GM12878 (cell line): Measurements from ENCODE around the gene RAB13. TPM values are rescaled to one million over a fixed set of nuclear protein-coding genes. Genes with fewer than 3 reads are reported as not detected.

Experiments
- ATAC-seq: fragments of 200-7000 bp; cut with Tn5 transposase; 3 replicates; pipeline ENCODE4 v1.9.1; 2020; ENCODE audit warnings: mild to moderate bottlenecking, moderate library complexity
- BruUV-seq: library from RNA; stranded (reverse); fragments of 400-500 nt; replicated peaks from 2 replicates; lab custom pipeline; 2021; lab: Mats Ljungman, UMichigan
- CTCF ChIA-PET: fragments of 300-600 bp; sonication (Branson Sonifier 250); formaldehyde crosslinking; extraction: SDS; loops from one replicate; lab custom pipeline; 2021; ENCODE audit warnings: inconsistent platforms; lab: Yijun Ruan, JAX
- POLR2A ChIA-PET: fragments of 350-600 bp; formaldehyde crosslinking; extraction: SDS; loops from one replicate; lab custom pipeline; 2021; ENCODE audit warnings: inconsistent platforms; lab: Charles Lee
- RAD21 ChIA-PET: fragments of 300-600 bp; sonication (Branson Sonifier 250); formaldehyde crosslinking; loops from one replicate; lab custom pipeline; 2023; ENCODE audit warnings: antibody characterized with exemption; ENCODE audit not compliant: unreplicated experiment; lab: Charles Lee
- SMC1A ChIA-PET: fragments of 300-600 bp; sonication (Branson Sonifier 250); formaldehyde crosslinking; loops from one replicate; lab custom pipeline; 2023; ENCODE audit not compliant: unreplicated experiment, uncharacterized antibody; lab: Charles Lee
- DNase-seq: peaks from one replicate; pipeline ENCODE4 v3.0.0-alpha.2; 2011; ENCODE audit warnings: low read depth, low spot score
- FAIRE-seq: peaks from 3 replicates; lab custom pipeline; 2011; peaks lifted over from hg19 to GRCh38; lab: Jason Lieb, UNC
- H2AFZ ChIP-seq: 2 replicates; pipeline ENCODE4 v1.6.0; 2011; ENCODE audit warnings: low read depth, low read length, control low read depth; ENCODE audit not compliant: control insufficient read depth
- H3K27ac ChIP-seq: 2 replicates; pipeline ENCODE4 v1.5.1; 2011; ENCODE audit warnings: control low read depth; ENCODE audit not compliant: control insufficient read depth, insufficient read depth
- H3K27me3 ChIP-seq, 2 experiments: replicated peaks in 1 of 2; 2 replicates each; pipeline versions ENCODE4 v1.6.0 to v1.6.1; 2011; ENCODE audit warnings: low read length in 1 of 2; ENCODE audit not compliant: control insufficient read depth in 2 of 2, insufficient read depth in 2 of 2
- H3K36me3 ChIP-seq, 2 experiments: 2 replicates each; pipeline ENCODE4 v1.5.1; 2011; ENCODE audit warnings: low read length in 1 of 2; ENCODE audit not compliant: control insufficient read depth in 2 of 2, insufficient read depth in 2 of 2
- H3K4me1 ChIP-seq: 2 replicates; pipeline ENCODE4 v1.6.1; 2011; ENCODE audit warnings: mild to moderate bottlenecking, low read length, moderate library complexity, mixed read lengths; ENCODE audit not compliant: control insufficient read depth, insufficient read depth
- H3K4me2 ChIP-seq: 2 replicates; pipeline ENCODE4 v1.6.0; 2011; ENCODE audit warnings: control low read depth; ENCODE audit not compliant: control insufficient read depth, insufficient read depth
- H3K4me3 ChIP-seq: fragments of 200-600 bp; sonication (generic); 2 replicates; pipeline ENCODE4 v1.5.1; 2016
- H3K79me2 ChIP-seq: 2 replicates; pipeline ENCODE4 v1.6.0; 2011; ENCODE audit warnings: low read length; ENCODE audit not compliant: control insufficient read depth, insufficient read depth
- H3K9ac ChIP-seq: 2 replicates; pipeline ENCODE4 v1.8.0; 2011; ENCODE audit warnings: low read length, control low read depth, mixed read lengths; ENCODE audit not compliant: control insufficient read depth, insufficient read depth
- H3K9me3 ChIP-seq: replicated peaks from 3 replicates; pipeline ENCODE4 v1.5.1; 2011; ENCODE audit warnings: mild to moderate bottlenecking, low read length; ENCODE audit not compliant: control insufficient read depth, insufficient read depth
- H4K20me1 ChIP-seq: 2 replicates; pipeline ENCODE4 v1.6.0; 2011; ENCODE audit not compliant: control insufficient read depth, insufficient read depth
- ASH2L ChIP-seq: fragments of 300-600, 200-600 bp; sonication (generic); IDR thresholded peaks from 2 replicates; pipeline ENCODE4 v1.6.1; 2017; ENCODE audit warnings: low read depth, mild to moderate bottlenecking, borderline replicate concordance
- CBX3 ChIP-seq: fragments of 200-600 bp; sonication (generic); IDR thresholded peaks from 2 replicates; pipeline ENCODE4 v1.6.1; 2016; ENCODE audit warnings: low read depth, borderline replicate concordance
- CHD4 ChIP-seq: fragments of 200-600 bp; sonication (generic); IDR thresholded peaks from 2 replicates; pipeline ENCODE4 v1.6.1; 2016; ENCODE audit warnings: mild to moderate bottlenecking
- EGR1 ChIP-seq, 2 experiments: IDR thresholded peaks; 1 replicate in 1 of 2; 2 replicates in 1 of 2; pipeline ENCODE4 v1.6.1; 2011 to 2012; ENCODE audit warnings: low read depth in 2 of 2, low read length in 2 of 2, borderline replicate concordance in 1 of 2, mild to moderate bottlenecking in 1 of 2, moderate library complexity in 1 of 2
- MTA3 ChIP-seq: IDR thresholded peaks from 2 replicates; pipeline ENCODE4 v1.6.1; 2012; ENCODE audit warnings: low read length, inconsistent platforms, borderline replicate concordance
- RBBP5 ChIP-seq: fragments of 200-600 bp; sonication (generic); conservative IDR thresholded peaks from 2 replicates; pipeline ENCODE4 v1.6.1; 2016
- WGBS: methylation state at CpG from one replicate; pipeline ENCODE4 v1.1.6; 2016; ENCODE audit warnings: low lambda C conversion rate; ENCODE audit not compliant: insufficient replicate concordance, insufficient coverage; ENCODE audit errors: missing lambda C conversion rate; 5-methylcytosine and 5-hydroxymethylcytosine counted together
- in situ Hi-C: fragments of 300-500 bp; cut with MboI; formaldehyde crosslinking; loops from 9 replicates; pipeline ENCODE4 v1.14.3; 2018; ENCODE audit warnings: mixed read lengths
- intact Hi-C: fragments of 100-400 bp; cut with micrococcal nuclease; formaldehyde crosslinking; loops from one replicate; pipeline ENCODE4 v1.14.2; 2022; ENCODE audit not compliant: unreplicated experiment
- polyA plus RNA-seq, 11 experiments: library from polyadenylated mRNA; depleted of rRNA in 4 of 11; unstranded in 6 of 11; stranded (reverse) in 5 of 11; fragments of >200 nt; fragmentation: Nextera tagmentation in 4 of 11; fragmentation: Illumina TruSeq in 1 of 11; extraction: Ambion mirVana in 4 of 11; extraction: Trizol in 1 of 11; gene quantifications; 1 replicate in 1 of 11; 2 replicates in 10 of 11; pipeline versions ENCODE4 v1.2.1 to v1.2.3, GENCODE V29; 2011 to 2016; ENCODE audit warnings: inconsistent platforms in 2 of 11, missing spikeins in 2 of 11, low read depth in 1 of 11
- total RNA-seq, 4 experiments: library from RNA; depleted of rRNA in 3 of 4; stranded (reverse); fragments of >200 nt in 3 of 4; fragmentation: Illumina TruSeq in 1 of 4; extraction: Trizol in 1 of 4; gene quantifications; 2 replicates each; pipeline versions ENCODE4 v1.2.1 to v1.2.3, GENCODE V29; 2013 to 2021
- TF ChIP-seq, protein P1 (sequence below): fragments of 450-650 bp; formaldehyde crosslinking; IDR thresholded peaks from 2 replicates; pipeline ENCODE4 v1.4.0; 2020; ENCODE audit warnings: mild to moderate bottlenecking, moderate library complexity
- TF ChIP-seq, protein P2 (sequence below): IDR thresholded peaks from 2 replicates; pipeline ENCODE4 v1.6.1; 2012; ENCODE audit warnings: improper control_type of control experiment, low read depth, low read length; ENCODE audit not compliant: insufficient replicate concordance

The RAB13 gene
- total and polyA plus RNA-seq, 10 of the 15 experiments (the other 5 are each of a cell fraction or from before 2014, with no cell fraction given) = 0.75 to 30.7 (median 15.9) TPM

DNA sequence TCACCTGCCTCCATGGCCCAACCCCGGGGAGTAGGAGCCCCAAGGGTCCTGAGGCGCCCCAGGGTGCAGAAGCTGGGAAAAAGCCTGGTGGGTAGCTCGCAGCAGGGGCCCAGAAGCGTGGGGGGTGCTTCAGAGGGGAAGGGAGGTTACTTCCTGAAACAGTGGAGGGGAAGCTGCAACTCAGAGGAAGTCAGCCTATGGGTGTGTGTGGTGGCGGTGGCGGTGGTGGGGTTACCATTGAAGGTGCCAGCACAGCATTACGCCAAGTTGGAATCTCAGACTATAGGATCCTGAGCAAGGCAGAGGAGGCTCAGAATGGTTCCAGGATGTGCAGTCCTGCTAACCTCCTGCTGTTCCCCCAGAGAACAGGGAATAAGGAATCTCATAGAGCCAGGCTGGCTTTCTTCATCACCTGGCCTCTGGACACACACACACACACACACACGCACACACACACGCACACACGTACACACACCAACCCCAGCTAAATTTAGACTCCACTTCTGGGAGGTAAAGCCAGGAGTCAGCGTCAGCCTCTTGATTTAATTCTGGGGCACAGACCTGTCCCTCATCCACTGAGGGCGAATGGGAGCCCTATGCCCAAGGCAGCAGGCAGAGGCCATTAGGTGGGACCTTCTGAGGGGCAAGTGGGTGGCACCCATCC, 40.9 kb downstream of the RAB13 start:
- H3K9ac ChIP-seq = peak overlapping the region; percentile 99
- H2AFZ ChIP-seq = peak overlapping the region; percentile 62
- WGBS = under 1% methylated on average over 12 of the region's 12 CpGs
- peak overlapping the region; percentile 100 for H3K4me3 ChIP-seq
- in situ Hi-C loops = no loop called here
- peaks cover 21% of the 10 kb centered on the region for H3K4me1 ChIP-seq
- DNase-seq (no peak), ATAC-seq (peak; percentile 70), FAIRE-seq (peak; percentile 98)
- intact Hi-C loops = loop anchor here (1.0 to 2.0 kb wide), 2 partner anchors 22 kb away; partner anchors contain the start of genes CREB3L4 and GATAD2B
- BruUV-seq = no TSS peak
- SMC1A ChIA-PET = interaction anchor here (0.7 to 4.5 kb wide), 25 partner anchors 9 to 273 kb away, joined by 3 to 59 read pairs (median 5); partner anchors contain the start of genes CREB3L4, GATAD2B, JTB and RAB13
- peak overlapping the region; percentile 95 for H3K27ac ChIP-seq
- H3K79me2 ChIP-seq = peaks cover 28% of the 10 kb centered on the region
- peak overlapping the region; percentile 100 for H3K4me2 ChIP-seq
- no peaks in the 10 kb centered on the region for H3K9me3 ChIP-seq
- RAD21 ChIA-PET = interaction anchor here (0.9 to 4.9 kb wide), 25 partner anchors 11 to 253 kb away, joined by 3 to 55 read pairs (median 5); partner anchors contain the start of genes CREB3L4, CRTC2, GATAD2B and JTB
- peaks cover 21 to 22% of the 10 kb centered on the region in 2 experiments; a peak in 3 of 4 replicates for H3K36me3 ChIP-seq
- CTCF ChIA-PET = interaction anchor here (0.6 to 4.8 kb wide), 13 partner anchors 11 to 267 kb away, joined by 3 to 54 read pairs (median 8); partner anchors contain the start of genes CREB3L4, CRTC2, GATAD2B and NPR1
- POLR2A ChIA-PET = interaction anchor here (0.9 to 5.3 kb wide), 14 partner anchors 9 to 311 kb away, joined by 3 to 83 read pairs (median 8); partner anchors contain the start of genes CHTOP, CREB3L4, GATAD2B and JTB
- H4K20me1 ChIP-seq = no peaks in the 10 kb centered on the region
- H3K27me3 ChIP-seq = no peaks in the 10 kb centered on the region
- TF ChIP-seq MTA3 (peak; percentile 95; the same call in 1 of the 2 replicates), CHD4 (no peak), CBX3 (no peak), EGR1 (IDR thresholded peaks at IDR 0.05; ENCODE audit: borderline replicate concordance in 1 of 2, low read depth in 2 of 2, low read length in 2 of 2) (peak in 1 of 2 experiments; percentile 32; a peak in 1 of 3 replicates), RBBP5 (no peak), ASH2L (no peak)
- TF ChIP-seq, protein P1, sequence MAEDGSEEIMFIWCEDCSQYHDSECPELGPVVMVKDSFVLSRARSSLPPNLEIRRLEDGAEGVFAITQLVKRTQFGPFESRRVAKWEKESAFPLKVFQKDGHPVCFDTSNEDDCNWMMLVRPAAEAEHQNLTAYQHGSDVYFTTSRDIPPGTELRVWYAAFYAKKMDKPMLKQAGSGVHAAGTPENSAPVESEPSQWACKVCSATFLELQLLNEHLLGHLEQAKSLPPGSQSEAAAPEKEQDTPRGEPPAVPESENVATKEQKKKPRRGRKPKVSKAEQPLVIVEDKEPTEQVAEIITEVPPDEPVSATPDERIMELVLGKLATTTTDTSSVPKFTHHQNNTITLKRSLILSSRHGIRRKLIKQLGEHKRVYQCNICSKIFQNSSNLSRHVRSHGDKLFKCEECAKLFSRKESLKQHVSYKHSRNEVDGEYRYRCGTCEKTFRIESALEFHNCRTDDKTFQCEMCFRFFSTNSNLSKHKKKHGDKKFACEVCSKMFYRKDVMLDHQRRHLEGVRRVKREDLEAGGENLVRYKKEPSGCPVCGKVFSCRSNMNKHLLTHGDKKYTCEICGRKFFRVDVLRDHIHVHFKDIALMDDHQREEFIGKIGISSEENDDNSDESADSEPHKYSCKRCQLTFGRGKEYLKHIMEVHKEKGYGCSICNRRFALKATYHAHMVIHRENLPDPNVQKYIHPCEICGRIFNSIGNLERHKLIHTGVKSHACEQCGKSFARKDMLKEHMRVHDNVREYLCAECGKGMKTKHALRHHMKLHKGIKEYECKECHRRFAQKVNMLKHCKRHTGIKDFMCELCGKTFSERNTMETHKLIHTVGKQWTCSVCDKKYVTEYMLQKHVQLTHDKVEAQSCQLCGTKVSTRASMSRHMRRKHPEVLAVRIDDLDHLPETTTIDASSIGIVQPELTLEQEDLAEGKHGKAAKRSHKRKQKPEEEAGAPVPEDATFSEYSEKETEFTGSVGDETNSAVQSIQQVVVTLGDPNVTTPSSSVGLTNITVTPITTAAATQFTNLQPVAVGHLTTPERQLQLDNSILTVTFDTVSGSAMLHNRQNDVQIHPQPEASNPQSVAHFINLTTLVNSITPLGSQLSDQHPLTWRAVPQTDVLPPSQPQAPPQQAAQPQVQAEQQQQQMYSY = no peak
- TF ChIP-seq, protein P2, sequence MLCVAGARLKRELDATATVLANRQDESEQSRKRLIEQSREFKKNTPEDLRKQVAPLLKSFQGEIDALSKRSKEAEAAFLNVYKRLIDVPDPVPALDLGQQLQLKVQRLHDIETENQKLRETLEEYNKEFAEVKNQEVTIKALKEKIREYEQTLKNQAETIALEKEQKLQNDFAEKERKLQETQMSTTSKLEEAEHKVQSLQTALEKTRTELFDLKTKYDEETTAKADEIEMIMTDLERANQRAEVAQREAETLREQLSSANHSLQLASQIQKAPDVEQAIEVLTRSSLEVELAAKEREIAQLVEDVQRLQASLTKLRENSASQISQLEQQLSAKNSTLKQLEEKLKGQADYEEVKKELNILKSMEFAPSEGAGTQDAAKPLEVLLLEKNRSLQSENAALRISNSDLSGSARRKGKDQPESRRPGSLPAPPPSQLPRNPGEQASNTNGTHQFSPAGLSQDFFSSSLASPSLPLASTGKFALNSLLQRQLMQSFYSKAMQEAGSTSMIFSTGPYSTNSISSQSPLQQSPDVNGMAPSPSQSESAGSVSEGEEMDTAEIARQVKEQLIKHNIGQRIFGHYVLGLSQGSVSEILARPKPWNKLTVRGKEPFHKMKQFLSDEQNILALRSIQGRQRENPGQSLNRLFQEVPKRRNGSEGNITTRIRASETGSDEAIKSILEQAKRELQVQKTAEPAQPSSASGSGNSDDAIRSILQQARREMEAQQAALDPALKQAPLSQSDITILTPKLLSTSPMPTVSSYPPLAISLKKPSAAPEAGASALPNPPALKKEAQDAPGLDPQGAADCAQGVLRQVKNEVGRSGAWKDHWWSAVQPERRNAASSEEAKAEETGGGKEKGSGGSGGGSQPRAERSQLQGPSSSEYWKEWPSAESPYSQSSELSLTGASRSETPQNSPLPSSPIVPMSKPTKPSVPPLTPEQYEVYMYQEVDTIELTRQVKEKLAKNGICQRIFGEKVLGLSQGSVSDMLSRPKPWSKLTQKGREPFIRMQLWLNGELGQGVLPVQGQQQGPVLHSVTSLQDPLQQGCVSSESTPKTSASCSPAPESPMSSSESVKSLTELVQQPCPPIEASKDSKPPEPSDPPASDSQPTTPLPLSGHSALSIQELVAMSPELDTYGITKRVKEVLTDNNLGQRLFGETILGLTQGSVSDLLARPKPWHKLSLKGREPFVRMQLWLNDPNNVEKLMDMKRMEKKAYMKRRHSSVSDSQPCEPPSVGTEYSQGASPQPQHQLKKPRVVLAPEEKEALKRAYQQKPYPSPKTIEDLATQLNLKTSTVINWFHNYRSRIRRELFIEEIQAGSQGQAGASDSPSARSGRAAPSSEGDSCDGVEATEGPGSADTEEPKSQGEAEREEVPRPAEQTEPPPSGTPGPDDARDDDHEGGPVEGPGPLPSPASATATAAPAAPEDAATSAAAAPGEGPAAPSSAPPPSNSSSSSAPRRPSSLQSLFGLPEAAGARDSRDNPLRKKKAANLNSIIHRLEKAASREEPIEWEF = no peak
